Right ventricle myocardium superior (tissue), 1 donor: ENCODE measurements around the gene CCDC33. TPM values are rescaled to one million over a fixed set of nuclear protein-coding genes. Genes with fewer than 3 reads are reported as not detected.

ENCODE experiments used
- ATAC-seq: fragments of 200-7000 bp; cut with Tn5 transposase; one replicate; pipeline ENCODE4 v1.9.1; 2020; ENCODE audit warnings: mild to moderate bottlenecking; ENCODE audit not compliant: poor library complexity
- DNase-seq: peaks from one replicate; pipeline ENCODE4 v3.0.0-alpha.2; 2020
- intact Hi-C: fragments of 100-400 bp; cut with DNase I; formaldehyde crosslinking; loops from one replicate; pipeline ENCODE4 v1.11.2; 2022
- total RNA-seq: library from RNA; stranded (reverse); fragmentation: NEBNext Ultra II Directional; extraction: Animal tissue kit (Norgen Biotek cat#: 25700); gene quantifications from one replicate; pipeline ENCODE4 v1.2.1, GENCODE V29; 2021
- donor health status: DM: no; HTN: yes; CAD: no; lungs with severe emphysema.

Gene CCDC33
- total RNA-seq, 1 donor from 2014 or later, result not detected

GRCh38 chr15:74380361-74381189, 144.4 kb downstream of the CCDC33 start:
- intact Hi-C loops, result no loop called here
- peak; percentile 26 for DNase-seq
- no peak for ATAC-seq

GRCh38 chr15:74381190-74381453, 145.0 kb downstream of the CCDC33 start:
- intact Hi-C loops, result no loop called here
- no peak for DNase-seq
- ATAC-seq, result no peak

GRCh38 chr15:74381481-74381880, 145.4 kb downstream of the CCDC33 start:
- peak; percentile 17 for DNase-seq
- ATAC-seq, result no peak
- intact Hi-C loops, result no loop called here

- ATAC-seq, result peak; percentile 96
- intact Hi-C loops, result loop anchor here (2.0 kb wide), 1 partner anchor 57 kb away; no protein-coding TSS in a partner anchor
- peak; percentile 92 for DNase-seq
Measured at GRCh38 chr15:74382004-74382816, 146.1 kb downstream of the CCDC33 start.

GRCh38 chr15:74383286-74383685, 147.2 kb downstream of the CCDC33 start:
- intact Hi-C loops, result loop anchor here (2.0 kb wide), 1 partner anchor 56 kb away; no protein-coding TSS in a partner anchor
- ATAC-seq (no peak), DNase-seq (no peak)

DNA sequence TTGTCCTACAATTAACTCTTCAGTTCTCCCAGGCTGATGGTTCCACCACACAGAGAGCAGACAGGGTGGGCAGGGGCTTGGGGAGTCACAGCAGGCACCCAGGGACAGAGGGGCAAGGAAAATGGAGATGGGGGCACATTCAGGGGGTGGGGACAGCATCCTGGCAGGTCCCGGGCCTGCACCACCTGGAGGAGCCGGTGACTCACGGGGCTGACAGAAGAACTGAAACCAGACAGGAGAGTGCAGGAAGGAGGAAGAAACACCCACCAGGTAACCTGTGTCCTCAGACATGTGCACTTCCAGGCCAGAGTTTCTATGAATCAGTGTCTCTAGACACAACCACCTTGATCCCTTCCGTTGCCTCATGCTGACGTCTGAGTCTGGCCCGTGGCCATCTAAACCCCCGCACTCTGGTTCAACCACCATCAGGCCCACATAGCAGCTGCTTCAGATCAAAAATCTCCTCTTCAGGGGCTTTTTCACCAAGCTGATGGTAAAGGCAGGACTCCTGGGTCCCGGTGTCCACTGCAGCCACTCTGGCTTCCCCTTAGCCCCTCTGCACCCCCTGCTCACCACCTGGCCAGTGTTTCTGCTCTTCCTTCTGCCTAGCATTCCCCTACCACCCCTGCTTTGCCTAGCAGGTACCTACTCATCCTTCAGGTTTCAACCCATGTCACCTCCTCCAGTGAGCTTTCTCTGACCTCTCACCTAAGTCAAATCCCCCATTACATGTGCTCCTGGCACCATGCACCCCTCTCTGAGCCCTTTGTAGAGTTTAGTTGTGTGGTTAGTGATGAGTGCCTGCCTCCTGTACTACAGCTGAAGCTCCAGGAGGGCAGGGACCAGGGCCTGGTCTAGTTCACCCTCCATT, 147.8 kb downstream of the CCDC33 start:
- ATAC-seq, result no peak
- no peak for DNase-seq
- intact Hi-C loops, result loop anchor here (2.0 kb wide), 1 partner anchor 55 kb away; no protein-coding TSS in a partner anchor

DNA sequence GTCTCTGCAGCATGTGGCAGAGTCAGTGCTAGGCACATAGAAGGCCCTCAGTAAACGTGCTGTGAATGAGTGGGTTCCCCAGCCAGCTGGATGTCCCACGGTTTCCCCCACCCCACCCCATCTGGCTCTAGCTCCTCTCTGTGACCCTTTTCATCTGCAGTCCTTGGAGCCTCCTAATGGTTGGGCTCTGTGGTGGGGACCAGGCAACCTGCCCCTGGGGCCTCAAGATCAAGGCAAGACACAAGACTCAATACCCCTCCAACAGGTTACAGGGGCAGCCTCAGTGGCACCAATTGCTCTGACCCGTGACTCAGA, 148.4 kb downstream of the CCDC33 start:
- DNase-seq, result no peak
- ATAC-seq, result no peak
- intact Hi-C loops, result no loop called here

DNA sequence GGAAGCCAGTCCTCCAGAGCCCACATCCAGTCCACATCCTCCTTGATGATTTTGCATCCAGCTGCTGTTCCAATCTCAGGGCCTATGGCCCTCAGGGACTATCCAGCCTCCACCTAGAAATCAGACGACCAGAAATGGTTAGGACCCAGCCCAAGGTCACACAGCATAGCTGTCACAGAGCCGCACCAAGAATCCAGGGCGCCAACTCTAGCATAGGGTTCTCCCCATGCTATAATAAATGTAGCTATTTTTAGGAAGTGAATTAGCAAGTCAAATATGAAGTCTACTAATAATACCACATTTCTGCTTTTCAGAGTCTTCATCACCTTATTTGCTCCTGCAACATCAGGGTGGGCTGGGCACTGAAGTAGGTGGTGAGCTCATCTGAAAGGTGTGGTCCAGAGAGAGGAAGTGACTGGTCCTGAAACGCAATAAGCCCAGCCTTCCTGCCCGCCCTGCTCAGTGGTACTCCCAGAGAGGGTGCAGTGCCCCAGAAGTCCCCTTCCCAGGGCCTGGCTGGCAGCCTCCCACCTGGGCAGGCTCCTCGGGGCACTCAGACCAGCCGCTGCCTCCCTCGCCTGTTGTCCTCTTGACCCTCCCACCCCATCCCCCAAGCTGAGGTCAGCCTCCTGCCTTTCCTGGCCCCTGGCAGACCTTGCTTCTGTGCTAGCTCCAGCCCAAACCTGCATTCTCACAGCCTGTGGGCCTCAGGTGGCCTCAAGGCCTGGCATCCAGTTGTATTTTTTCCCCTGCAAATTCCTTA, 148.9 kb downstream of the CCDC33 start:
- DNase-seq (peak; percentile 51), ATAC-seq (no peak)
- intact Hi-C loops, result no loop called here

- intact Hi-C loops, result no loop called here
Measured at GRCh38 chr15:74385733-74386132, 149.6 kb downstream of the CCDC33 start.

More at GRCh38 chr15:74385733-74386132, 149.6 kb downstream of the CCDC33 start:
- no peak for DNase-seq
- ATAC-seq, result no peak

Other genes starting within 250 kb of the CCDC33 start
- gene STOML1, start 244.0 kb upstream of the CCDC33 start, total RNA-seq, result 26.8 TPM
- gene PML, start 241.6 kb upstream of the CCDC33 start, total RNA-seq, result 18.2 TPM
- gene GOLGA6A, start 153.8 kb upstream of the CCDC33 start, total RNA-seq, result not detected
- 2.7 TPM for gene ISLR2, start 105.7 kb upstream of the CCDC33 start, total RNA-seq
- 11.6 TPM for gene ISLR, start 62.6 kb upstream of the CCDC33 start, total RNA-seq
- not detected for gene STRA6, start 33.5 kb upstream of the CCDC33 start, total RNA-seq
- 0.51 TPM for gene CYP11A1, start 131.3 kb downstream of the CCDC33 start, total RNA-seq
- 1.2 TPM for gene SEMA7A, start 197.6 kb downstream of the CCDC33 start, total RNA-seq
- gene UBL7, start 224.8 kb downstream of the CCDC33 start, total RNA-seq, result 44.6 TPM